ENCODE data around the gene PCDH19. TPM values are rescaled to one million over a fixed set of nuclear protein-coding genes. Genes with fewer than 3 reads are reported as not detected.

Gene PCDH19
- total and polyA plus RNA-seq, 2 experiments from 2014 or later, result 0.87 to 1.4 TPM

DNA sequence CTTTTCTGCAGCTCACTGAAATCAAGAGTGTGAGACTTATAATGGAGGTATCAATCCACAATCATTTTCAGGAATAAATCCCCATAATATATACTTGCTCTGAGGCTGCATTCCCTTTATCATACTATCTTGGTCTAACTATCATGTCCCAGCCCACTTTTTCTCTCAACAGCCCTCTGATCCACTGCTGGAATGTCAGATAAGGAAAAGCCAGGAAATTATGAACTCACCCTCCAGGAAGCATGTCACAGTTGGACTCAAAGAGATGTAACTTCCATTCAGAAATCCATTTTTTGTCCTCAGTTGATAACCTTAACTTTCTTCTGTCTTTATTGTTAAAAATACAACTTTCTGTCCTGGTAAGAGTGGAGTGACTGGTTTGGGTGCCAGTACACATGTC is 144.9 kb downstream of the PCDH19 start:
- no peaks in the 10 kb centered on the region for H3F3A ChIP-seq (replicated peaks; ENCODE audit: low read depth)
- no peaks in the 10 kb centered on the region for H3K4me1 ChIP-seq (ENCODE audit: insufficient read depth)
- no peaks in the 10 kb centered on the region for H3K79me2 ChIP-seq (replicated peaks; ENCODE audit: insufficient read depth)
- H3K9me2 ChIP-seq (ENCODE audit: insufficient read depth), result no peaks in the 10 kb centered on the region
- ATAC-seq, result no peak
- H3K36me3 Mint-ChIP-seq (ENCODE audit: low read depth), result no peaks in the 10 kb centered on the region
- no peak overlapping the region for H2AFZ ChIP-seq
- H3K27ac ChIP-seq (ENCODE audit: low read depth), result no peak overlapping the region
- no peak for TF ChIP-seq ETS1 (IDR thresholded peaks at IDR 0.05)
- TF ChIP-seq JUNB (IDR thresholded peaks at IDR 0.05; ENCODE audit: unreplicated experiment), result no peak
- TF ChIP-seq ZNF462 (CRISPR knock-in tag; IDR thresholded peaks at IDR 0.05), result no peak
- TF ChIP-seq POLR2AphosphoS5 (IDR thresholded peaks at IDR 0.05; ENCODE audit: low read depth), result no peak
- TF ChIP-seq NANOG (IDR thresholded peaks at IDR 0.05; ENCODE audit: borderline replicate concordance), result no peak
- TF ChIP-seq ZNF114 (CRISPR knock-in tag; IDR thresholded peaks at IDR 0.05), result no peak
- no peaks in the 10 kb centered on the region for H3K9me3 Mint-ChIP-seq
- no peak for DNase-seq (ENCODE audit: low spot score)
- no peak overlapping the region for H3K4me3 ChIP-seq
- no peak overlapping the region for H3K4me3 Mint-ChIP-seq
- H3K36me3 ChIP-seq (ENCODE audit: insufficient read depth), result no peaks in the 10 kb centered on the region
- H3K27me3 Mint-ChIP-seq (ENCODE audit: insufficient read depth, low read depth, poor library complexity), result no peaks in the 10 kb centered on the region
- H3K27ac Mint-ChIP-seq, result no peak overlapping the region
- no peaks in the 10 kb centered on the region for H3K27me3 ChIP-seq (ENCODE audit: insufficient read depth)
- no peak overlapping the region for H3K4me2 ChIP-seq
- no peaks in the 10 kb centered on the region for H3K4me1 Mint-ChIP-seq
- H4K20me1 ChIP-seq (replicated peaks; ENCODE audit: insufficient read depth), result no peaks in the 10 kb centered on the region

DNA sequence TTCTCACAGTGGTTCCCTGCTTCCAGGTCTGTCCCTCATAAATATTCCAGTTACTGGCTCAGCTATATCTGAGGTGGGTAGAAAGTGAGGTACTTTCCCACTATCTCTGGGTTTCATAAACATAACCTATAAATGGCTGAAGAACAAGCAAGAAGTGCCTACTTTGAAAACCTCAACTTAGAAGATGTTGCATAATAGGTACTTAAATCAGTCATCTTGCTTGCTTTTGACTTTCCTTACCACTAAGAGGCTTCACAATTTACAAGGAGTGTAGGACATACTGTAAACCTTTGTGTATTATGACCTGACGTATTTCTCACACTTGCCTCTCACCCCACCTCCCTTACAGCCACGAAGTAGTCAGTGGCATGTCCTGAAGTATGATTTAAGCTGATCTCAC is 145.9 kb downstream of the PCDH19 start:
- Histone ChIP-seq H4K20me1 (replicated peaks; ENCODE audit: insufficient read depth) (no peaks in the 10 kb centered on the region), H3F3A (replicated peaks; ENCODE audit: low read depth) (no peaks in the 10 kb centered on the region), H3K4me1 (ENCODE audit: insufficient read depth) (no peaks in the 10 kb centered on the region), H3K79me2 (replicated peaks; ENCODE audit: insufficient read depth) (no peaks in the 10 kb centered on the region), H3K27me3 (ENCODE audit: insufficient read depth) (no peaks in the 10 kb centered on the region), H3K4me3 (no peak overlapping the region), H2AFZ (no peak overlapping the region), H3K9me2 (ENCODE audit: insufficient read depth) (no peaks in the 10 kb centered on the region), H3K27ac (ENCODE audit: low read depth) (no peak overlapping the region), H3K36me3 (ENCODE audit: insufficient read depth) (no peaks in the 10 kb centered on the region), H3K4me2 (no peak overlapping the region)
- DNase-seq (ENCODE audit: low spot score) (no peak), ATAC-seq (no peak)
- Mint-ChIP-seq H3K4me3 (no peak overlapping the region), H3K4me1 (no peaks in the 10 kb centered on the region), H3K36me3 (ENCODE audit: low read depth) (no peaks in the 10 kb centered on the region), H3K27ac (no peak overlapping the region), H3K9me3 (no peaks in the 10 kb centered on the region), H3K27me3 (ENCODE audit: insufficient read depth, low read depth, poor library complexity) (no peaks in the 10 kb centered on the region)
- TF ChIP-seq NANOG (IDR thresholded peaks at IDR 0.05; ENCODE audit: borderline replicate concordance), result no peak
- TF ChIP-seq ZNF114 (CRISPR knock-in tag; IDR thresholded peaks at IDR 0.05), result no peak
- TF ChIP-seq EZH2 (IDR thresholded peaks at IDR 0.05; ENCODE audit: low read depth, unreplicated experiment), result no peak
- TF ChIP-seq EZH2phosphoT487 (IDR thresholded peaks at IDR 0.05; ENCODE audit: unreplicated experiment), result no peak
- TF ChIP-seq CREB1 (CRISPR knock-in tag; IDR thresholded peaks at IDR 0.05; ENCODE audit: low read depth), result no peak
- no peak for TF ChIP-seq POLR2AphosphoS5 (IDR thresholded peaks at IDR 0.05; ENCODE audit: low read depth)
- no peak for TF ChIP-seq CTCF (conservative IDR thresholded peaks at IDR 0.05; ENCODE audit: low read depth in 2 of 2)
- TF ChIP-seq STAT1 (IDR thresholded peaks at IDR 0.05; ENCODE audit: unreplicated experiment), result no peak
- no peak for TF ChIP-seq JUNB (IDR thresholded peaks at IDR 0.05; ENCODE audit: unreplicated experiment)
